Heart right ventricle (tissue), 16 donors: ENCODE results near the gene PYM1. TPM values are rescaled to one million over a fixed set of nuclear protein-coding genes. Genes with fewer than 3 reads are reported as not detected.
A peak's percentile ranks its signal among the peaks of the same experiment; 100 is the strongest.

ENCODE experiments used
- ATAC-seq, 8 donors: fragments of 200-7000 bp; cut with Tn5 transposase; one replicate each; pipeline ENCODE4 v1.9.1; 2020; ENCODE audit warnings: mild to moderate bottlenecking in 8 of 8, moderate library complexity in 8 of 8, moderate number of reproducible peaks in 1 of 8
- DNase-seq, 2 donors: peaks; one replicate each; pipeline ENCODE4 v3.0.0-alpha.2; 2020
- H3K27ac ChIP-seq, 10 donors: fragments of 200-600 bp; sonication (generic) in 2 of 10; one replicate each; pipeline versions ENCODE4 v1.5.0 to v1.8.0; 2020 to 2022; ENCODE audit warnings: mild to moderate bottlenecking in 3 of 10
- H3K27me3 ChIP-seq, 7 donors: fragments of 200-600 bp; one replicate each; pipeline ENCODE4 v1.8.0; 2021 to 2022; ENCODE audit warnings: mild to moderate bottlenecking in 2 of 7
- H3K36me3 ChIP-seq, 9 donors: fragments of 200-600 bp; sonication (generic) in 1 of 9; one replicate each; pipeline versions ENCODE4 v1.5.0 to v1.8.0; 2020 to 2022; ENCODE audit warnings: mild to moderate bottlenecking in 2 of 9
- H3K4me1 ChIP-seq, 9 donors: fragments of 200-600 bp; sonication (generic) in 1 of 9; one replicate each; pipeline versions ENCODE4 v1.5.0 to v1.8.0; 2020 to 2022; ENCODE audit warnings: mild to moderate bottlenecking in 4 of 9
- H3K4me3 ChIP-seq, 10 donors: fragments of 200-600 bp; sonication (generic) in 2 of 10; one replicate each; pipeline versions ENCODE4 v1.5.0 to v1.8.0; 2020 to 2022; ENCODE audit warnings: mild to moderate bottlenecking in 7 of 10, moderate library complexity in 2 of 10
- H3K9me3 ChIP-seq, 11 donors: fragments of 200-600 bp in 10 of 11; sonication (generic) in 2 of 11; one replicate each; pipeline versions ENCODE4 v1.5.0 to v1.8.0; 2013 to 2022; ENCODE audit warnings: mild to moderate bottlenecking in 2 of 11, control low read depth in 1 of 11, moderate library complexity in 1 of 11
- CTCF ChIP-seq, 9 donors: fragments of 200-600 bp; sonication (generic) in 2 of 9; IDR thresholded peaks; one replicate each; pipeline versions ENCODE4 v1.5.0 to v1.8.0; 2021 to 2022; ENCODE audit warnings: antibody characterized with exemption in 9 of 9, mild to moderate bottlenecking in 5 of 9, moderate library complexity in 1 of 9
- WGBS, 2 donors: extraction: QIAGEN DNeasy Blood & Tissue Kit; methylation state at CpG; one replicate each; pipeline ENCODE4 v1.1.7; 2013; ENCODE audit warnings: inconsistent platforms in 1 of 2; 5-methylcytosine and 5-hydroxymethylcytosine counted together
- intact Hi-C, 10 donors: fragments of 100-400 bp; cut with DNase I; formaldehyde crosslinking; loops; one replicate each; pipeline versions ENCODE4 v1.11.1 to v1.14.2; 2022
- polyA plus RNA-seq, 2 donors: library from polyadenylated mRNA; stranded (reverse); fragments of 200-250 nt; gene quantifications; one replicate each; pipeline ENCODE4 v1.2.3, GENCODE V29; 2013
- total RNA-seq, 10 donors: library from RNA; stranded (reverse); fragmentation: NEBNext Ultra II Directional in 3 of 10; extraction: Animal tissue kit (Norgen Biotek cat#: 25700) in 3 of 10; gene quantifications; one replicate each; pipeline versions ENCODE4 v1.2.1 to v1.2.4, GENCODE V29; 2021 to 2023
- donor health status: Arrhythmogenic right ventricular cardiomyopathy.
- donor health status: ischemic (EF 13 %, LVEDD 7.1; RV severe dilation, severe dysfunction).
- donor health status: healthy with polysubstance abuse.
- donor health status: DM: no; HTN: yes; CAD: no.
- donor health status: DM: no; HTN: no; CAD: no.
- donor health status: ischemic (EF 25% LVEDD 6.9; RV normal size, moderate dysfunction).
- donor health status: ischemic (EF 25% LVEDD 5.7; RV mildly dilated, moderate dysfunction).
- donor health status: healthy.
- donor health status: DM: yes; HTN: yes; CAD: no.
- donor health status: Ischemic cardiomyopathy.
- donor health status: ischemic (EF 35%, LVEDD 5.7; RV mildly dilated, moderate dysfunction).
- donor health status: nonischemic (EF 11% LVEDD 7.7; RV severe dilation, severe dysfunction).
- donor health status: DM: yes; HTN: yes; CAD: no.
- donor health status: PGD.
- donor health status: ischemic (EF 29% LVEDD 5.4; RV normal size, mild dysfunction).
- donor health status: nonischemic (EF 23%, LVEDD 6.1; RV moderate dilation, normal function).

The PYM1 gene
- total and polyA plus RNA-seq, 12 donors, result 10.9 to 48.6 (median 16.8) TPM

DNA sequence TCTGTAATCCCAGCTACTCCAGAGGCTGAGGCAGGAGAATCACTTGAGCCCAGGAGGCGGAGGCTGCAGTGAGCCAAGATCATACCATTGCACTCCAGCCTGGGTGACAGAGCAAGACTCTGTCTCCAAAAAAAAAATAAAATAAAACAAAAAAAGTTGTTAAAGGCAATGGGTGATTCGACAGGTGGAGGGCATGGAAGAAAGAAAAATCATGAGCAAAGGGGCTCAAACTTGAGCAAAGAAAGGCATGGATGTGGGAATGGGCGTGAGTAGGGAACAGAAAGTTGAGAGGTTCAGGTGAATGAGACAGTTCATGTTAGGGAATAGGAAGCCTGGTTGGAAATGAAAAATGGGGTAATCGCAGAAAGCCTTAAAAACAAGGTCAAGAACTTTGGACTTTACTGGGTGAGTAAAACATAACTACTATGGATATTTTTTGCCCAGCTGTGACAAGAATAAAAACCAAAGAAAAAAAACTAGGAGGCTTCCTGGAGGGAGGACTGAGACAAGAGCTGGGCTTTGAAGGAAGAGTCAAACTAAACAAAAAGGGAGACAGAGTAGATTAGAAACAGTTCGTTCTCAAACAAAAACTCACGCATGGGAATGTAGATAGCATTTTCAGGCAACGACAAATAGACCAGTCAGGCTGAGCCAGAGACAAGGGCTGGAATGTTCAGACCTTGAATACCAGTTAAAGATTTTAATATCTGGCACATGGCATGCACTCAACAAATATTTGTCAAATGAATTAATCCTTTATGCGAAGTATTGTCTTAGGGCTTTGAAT lies 18.8 kb downstream of the PYM1 start:
- no peak for DNase-seq
- WGBS, 2 donors, result 58 to 59% methylated on average over 8 of the region's 8 CpGs

DNA sequence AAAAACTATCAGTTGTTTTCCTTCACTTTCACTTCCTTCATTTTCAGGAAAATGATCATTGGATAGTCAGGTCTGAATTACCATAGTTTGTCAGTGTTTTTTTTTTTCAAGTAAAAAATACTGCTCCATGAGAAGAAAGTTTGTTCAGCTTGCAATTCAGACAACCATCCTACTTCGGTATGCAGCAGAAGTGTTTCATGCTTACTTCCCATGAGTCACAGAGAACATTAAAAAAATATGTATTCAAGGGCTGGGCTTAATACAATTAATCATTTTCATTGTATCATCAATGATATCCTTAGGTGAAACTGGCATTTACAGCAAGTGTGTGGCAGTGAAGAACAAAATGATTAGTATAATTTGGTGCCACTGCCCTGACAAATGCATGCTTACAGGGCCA lies 21.6 kb downstream of the PYM1 start:
- no peak overlapping the region for H3K4me3 ChIP-seq
- H3K27me3 ChIP-seq, result no peaks in the 10 kb centered on the region
- no peak for DNase-seq
- intact Hi-C loops, result loop anchor here in 1 of 10 donors (5.0 kb wide), 1 partner anchor 74 kb away; no protein-coding TSS in a partner anchor
- H3K9me3 ChIP-seq, result no peaks in the 10 kb centered on the region
- no peak overlapping the region for H3K27ac ChIP-seq
- no peak for TF ChIP-seq CTCF (IDR thresholded peaks at IDR 0.05)
- H3K36me3 ChIP-seq, result peaks cover 0 to 27% (median 17%) of the 10 kb centered on the region in 9 donors
- ATAC-seq, result no peak
- WGBS, 2 donors, result 82 to 89% methylated on average over 1 of the region's 1 CpG
- peaks cover 0 to 18% (median 6%) of the 10 kb centered on the region in 9 donors for H3K4me1 ChIP-seq

More for the DNA sequence above, 18.8 kb downstream of the PYM1 start:
- Histone ChIP-seq H3K27ac (peak overlapping the region in 4 of 10 donors; percentile 3 to 68 (median 8)), H3K4me3 (no peak overlapping the region), H3K27me3 (no peaks in the 10 kb centered on the region), H3K9me3 (no peaks in the 10 kb centered on the region), H3K36me3 (peaks cover 0 to 26% (median 0%) of the 10 kb centered on the region in 9 donors), H3K4me1 (peaks cover 0 to 27% (median 6%) of the 10 kb centered on the region in 9 donors)
- peak in 1 of 8 donors; percentile 27 for ATAC-seq
- intact Hi-C loops, result loop anchor here in 1 of 10 donors (5.0 kb wide), 1 partner anchor 77 kb away; no protein-coding TSS in a partner anchor
- no peak for TF ChIP-seq CTCF (IDR thresholded peaks at IDR 0.05)

DNA sequence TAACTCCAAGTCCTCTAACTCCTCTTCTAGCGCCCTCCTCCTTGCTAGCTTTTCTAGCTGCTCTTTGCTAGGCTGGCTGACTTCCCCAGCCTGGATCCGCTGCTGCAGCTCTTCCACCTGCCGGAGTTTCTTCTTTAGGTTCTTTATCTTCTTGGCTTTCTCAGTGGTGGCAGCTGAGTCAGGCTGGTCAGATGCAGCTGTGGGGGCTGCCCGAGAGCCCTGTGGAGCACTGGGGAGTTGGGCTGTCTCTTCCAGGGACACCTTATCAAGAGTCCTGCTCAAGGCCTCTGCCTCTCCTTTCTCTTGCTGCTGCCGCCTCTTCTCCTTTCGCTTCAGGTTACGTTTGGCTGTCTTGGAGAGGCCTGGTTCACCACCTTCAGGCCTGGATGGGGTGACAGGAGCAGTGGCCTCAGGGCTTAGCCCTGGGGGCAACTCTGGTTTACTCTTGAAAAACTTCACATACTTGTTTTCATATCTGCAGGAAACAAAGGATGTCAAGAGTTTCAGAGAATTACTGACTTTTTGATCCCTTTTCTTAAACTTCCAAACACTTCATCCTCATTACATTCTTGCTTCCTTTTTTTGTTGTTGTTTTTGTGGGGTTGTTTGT lies 25.7 kb downstream of the PYM1 start:
- intact Hi-C loops, result no loop called here
- Histone ChIP-seq H3K27me3 (no peaks in the 10 kb centered on the region), H3K36me3 (peaks cover 0 to 39% (median 17%) of the 10 kb centered on the region in 9 donors), H3K4me1 (peaks cover 0 to 4% (median 0%) of the 10 kb centered on the region in 9 donors), H3K27ac (no peak overlapping the region), H3K4me3 (no peak overlapping the region), H3K9me3 (no peaks in the 10 kb centered on the region)
- TF ChIP-seq CTCF (IDR thresholded peaks at IDR 0.05), result no peak
- ATAC-seq (no peak), DNase-seq (no peak)
- 88 to 90% methylated on average over 7 of the region's 7 CpGs for WGBS, 2 donors

DNA sequence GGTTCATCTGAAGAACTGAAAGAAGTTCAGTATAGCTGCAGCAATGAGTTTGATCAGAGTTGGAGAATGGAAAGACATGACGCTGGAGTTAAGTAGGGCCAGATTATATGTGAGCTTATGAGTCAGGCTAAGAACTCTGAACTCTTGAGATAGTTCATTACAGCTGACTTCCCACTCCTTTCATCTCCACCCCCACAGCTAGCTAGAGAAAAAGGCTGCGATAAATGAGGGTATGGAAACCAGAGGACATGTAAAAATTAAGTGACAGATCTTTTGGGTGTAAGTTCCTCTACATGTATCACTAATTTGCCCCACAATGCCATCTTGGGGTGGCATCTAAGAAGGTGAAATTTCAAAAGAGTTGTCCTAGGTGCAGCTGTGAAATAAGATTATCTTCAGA lies 28.6 kb downstream of the PYM1 start:
- Histone ChIP-seq H3K4me3 (no peak overlapping the region), H3K27me3 (no peaks in the 10 kb centered on the region), H3K36me3 (peaks cover 0 to 39% (median 17%) of the 10 kb centered on the region in 9 donors), H3K9me3 (no peaks in the 10 kb centered on the region), H3K27ac (no peak overlapping the region), H3K4me1 (no peaks in the 10 kb centered on the region)
- 63 to 68% methylated on average over 2 of the region's 2 CpGs for WGBS, 2 donors
- intact Hi-C loops, result no loop called here
- ATAC-seq (no peak), DNase-seq (no peak)
- no peak for TF ChIP-seq CTCF (IDR thresholded peaks at IDR 0.05)
